ENCODE measurements around the gene KCNMA1.

Gene KCNMA1

GRCh38 chr10:77195101-77195500 lies 442.5 kb downstream of the KCNMA1 start:
- Histone ChIP-seq H4K20me1 (ENCODE audit: low read depth, low read length) (no peaks in the 10 kb centered on the region), H3K9me3 (ENCODE audit: insufficient read depth, low read length) (no peaks in the 10 kb centered on the region), H3K79me2 (ENCODE audit: insufficient read depth, low read length) (no peaks in the 10 kb centered on the region), H3K36me3 (ENCODE audit: low read length) (no peaks in the 10 kb centered on the region), H3F3A (ENCODE audit: insufficient read depth) (no peaks in the 10 kb centered on the region), H2AFZ (ENCODE audit: low read depth, low read length, severe bottlenecking) (no peak overlapping the region), H3K4me2 (ENCODE audit: low read depth, low read length, poor library complexity, severe bottlenecking) (no peak overlapping the region), H3K27me3 (ENCODE audit: low read length) (no peaks in the 10 kb centered on the region), H3K4me3 (ENCODE audit: insufficient read depth, low read length, poor library complexity, severe bottlenecking) (no peak overlapping the region), H3K9ac (ENCODE audit: low read length) (no peak overlapping the region), H3K27ac (ENCODE audit: low read depth, low read length) (no peak overlapping the region), H3K9me2 (replicated peaks; ENCODE audit: insufficient read depth, low read length) (no peaks in the 10 kb centered on the region)
- TF ChIP-seq EZH2phosphoT487 (conservative IDR thresholded peaks at IDR 0.05; ENCODE audit: low read length) (no peak), CTCF (IDR thresholded peaks at IDR 0.05; ENCODE audit: insufficient read depth, low read length, poor library complexity, severe bottlenecking) (no peak)

DNA sequence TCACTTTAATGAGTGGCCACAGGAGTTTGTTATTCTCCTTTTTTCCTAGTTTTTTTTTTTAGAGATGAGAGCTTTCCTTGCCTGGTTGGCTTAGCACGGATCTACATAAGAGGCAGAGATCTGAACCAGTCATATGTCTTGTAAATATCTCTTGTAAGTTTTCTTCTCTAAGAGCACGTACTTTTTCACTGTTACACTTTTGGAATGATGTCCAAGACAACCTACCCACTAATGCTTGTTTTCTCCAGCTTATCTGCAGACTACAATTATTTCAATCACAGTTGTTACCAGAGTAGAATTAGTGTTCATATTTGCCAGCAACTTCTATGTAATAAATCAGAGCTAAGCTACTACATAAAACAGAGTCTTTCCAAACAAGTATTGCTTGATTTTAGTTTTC lies 444.6 kb downstream of the KCNMA1 start:
- no peak overlapping the region for H3K9ac ChIP-seq (ENCODE audit: low read length)
- no peak overlapping the region for H3K4me2 ChIP-seq (ENCODE audit: low read depth, low read length, poor library complexity, severe bottlenecking)
- H3K27me3 ChIP-seq (ENCODE audit: low read length) = no peaks in the 10 kb centered on the region

DNA sequence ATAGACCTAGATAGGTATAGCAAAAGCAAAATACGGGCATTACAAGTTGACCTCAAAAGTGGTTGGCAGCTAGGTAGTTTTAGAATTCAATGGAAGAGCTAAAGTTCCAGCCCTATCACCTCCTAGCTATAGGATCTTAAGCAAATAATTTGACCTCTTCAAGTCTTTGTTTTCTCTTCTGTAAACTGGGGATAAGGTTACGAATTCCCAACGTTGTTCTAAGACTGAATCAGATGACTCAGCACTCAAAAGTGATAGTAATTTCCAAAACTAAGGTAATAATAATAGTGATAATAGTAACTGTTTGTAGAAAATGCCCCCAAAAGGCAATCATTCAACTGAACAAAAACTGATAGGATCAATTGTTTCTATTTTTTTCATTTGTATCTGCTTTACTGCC lies 445.2 kb downstream of the KCNMA1 start:
- no peaks in the 10 kb centered on the region for H3K36me3 ChIP-seq (ENCODE audit: low read length)
- H3K9me3 ChIP-seq (ENCODE audit: insufficient read depth, low read length) = no peaks in the 10 kb centered on the region
- no peaks in the 10 kb centered on the region for H3K27me3 ChIP-seq (ENCODE audit: low read length)
- no peaks in the 10 kb centered on the region for H3K79me2 ChIP-seq (ENCODE audit: insufficient read depth, low read length)
- H3K9ac ChIP-seq (ENCODE audit: low read length) = no peak overlapping the region
- no peaks in the 10 kb centered on the region for H3K9me2 ChIP-seq (replicated peaks; ENCODE audit: insufficient read depth, low read length)
- no peaks in the 10 kb centered on the region for H3F3A ChIP-seq (ENCODE audit: insufficient read depth)
- TF ChIP-seq EZH2phosphoT487 (conservative IDR thresholded peaks at IDR 0.05; ENCODE audit: low read length) (no peak), CTCF (IDR thresholded peaks at IDR 0.05; ENCODE audit: insufficient read depth, low read length, poor library complexity, severe bottlenecking) (no peak)
- no peak overlapping the region for H3K4me3 ChIP-seq (ENCODE audit: insufficient read depth, low read length, poor library complexity, severe bottlenecking)
- H4K20me1 ChIP-seq (ENCODE audit: low read depth, low read length) = no peaks in the 10 kb centered on the region
- no peak overlapping the region for H3K27ac ChIP-seq (ENCODE audit: low read depth, low read length)
- no peak overlapping the region for H2AFZ ChIP-seq (ENCODE audit: low read depth, low read length, severe bottlenecking)
- no peak overlapping the region for H3K4me2 ChIP-seq (ENCODE audit: low read depth, low read length, poor library complexity, severe bottlenecking)

More for the DNA sequence above, 444.6 kb downstream of the KCNMA1 start:
- Histone ChIP-seq H3K9me3 (ENCODE audit: insufficient read depth, low read length) (no peaks in the 10 kb centered on the region), H3K4me3 (ENCODE audit: insufficient read depth, low read length, poor library complexity, severe bottlenecking) (no peak overlapping the region), H3K79me2 (ENCODE audit: insufficient read depth, low read length) (no peaks in the 10 kb centered on the region), H3K36me3 (ENCODE audit: low read length) (no peaks in the 10 kb centered on the region), H3K9me2 (replicated peaks; ENCODE audit: insufficient read depth, low read length) (no peaks in the 10 kb centered on the region), H3K27ac (ENCODE audit: low read depth, low read length) (no peak overlapping the region), H2AFZ (ENCODE audit: low read depth, low read length, severe bottlenecking) (no peak overlapping the region), H3F3A (ENCODE audit: insufficient read depth) (no peaks in the 10 kb centered on the region), H4K20me1 (ENCODE audit: low read depth, low read length) (no peaks in the 10 kb centered on the region)
- TF ChIP-seq EZH2phosphoT487 (conservative IDR thresholded peaks at IDR 0.05; ENCODE audit: low read length) (no peak), CTCF (IDR thresholded peaks at IDR 0.05; ENCODE audit: insufficient read depth, low read length, poor library complexity, severe bottlenecking) (no peak)

Data from SU-DHL-6 (cell line).